Measurements from ENCODE around the gene CAPN5. TPM values are rescaled to one million over a fixed set of nuclear protein-coding genes. Genes with fewer than 3 reads are reported as not detected.

CAPN5 gene
- total RNA-seq, 1 donor from 2014 or later = 15.0 TPM

- intact Hi-C loops (cut with DNase I) = no loop called here
- Histone ChIP-seq H3K4me1 (peaks cover 12% of the 10 kb centered on the region), H3K36me3 (no peaks in the 10 kb centered on the region), H3K27ac (no peak overlapping the region), H3K27me3 (no peaks in the 10 kb centered on the region), H3K9me3 (no peaks in the 10 kb centered on the region), H3K4me3 (no peak overlapping the region)
- TF ChIP-seq POLR2A (IDR thresholded peaks at IDR 0.05) (no peak), POLR2AphosphoS5 (IDR thresholded peaks at IDR 0.05; ENCODE audit: insufficient read depth in 1 of 2, low read depth in 1 of 2) (no peak), CTCF (IDR thresholded peaks at IDR 0.05) (no peak)
- no peak for DNase-seq (ENCODE audit: extremely low spot score in 2 of 2)
Observed at GRCh38 chr11:77111277-77111676, 44.5 kb downstream of the CAPN5 start.

DNA sequence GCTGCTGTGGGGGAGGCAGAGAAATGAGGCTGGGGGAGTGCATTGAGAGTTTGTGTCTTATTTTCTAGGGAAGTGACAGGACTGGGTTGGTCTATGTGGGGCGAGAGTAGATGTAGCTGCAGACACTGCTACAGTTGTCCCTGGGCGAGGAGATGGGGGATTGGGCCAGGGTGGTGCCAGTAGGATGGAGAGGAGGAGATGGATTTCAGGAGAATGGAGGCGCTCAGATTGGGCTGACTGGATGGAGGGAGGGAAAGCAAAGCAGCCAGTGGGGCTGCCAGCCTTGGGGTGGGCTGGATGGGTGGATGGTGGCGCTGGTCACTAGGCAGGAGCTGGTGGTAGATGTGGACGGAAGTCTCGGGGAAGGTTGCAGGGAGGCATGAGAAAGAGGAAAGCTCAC, 45.2 kb downstream of the CAPN5 start:
- Histone ChIP-seq H3K27ac (no peak overlapping the region), H3K36me3 (no peaks in the 10 kb centered on the region), H3K27me3 (no peaks in the 10 kb centered on the region), H3K9me3 (no peaks in the 10 kb centered on the region), H3K4me1 (peaks cover 12% of the 10 kb centered on the region), H3K4me3 (no peak overlapping the region)
- TF ChIP-seq POLR2AphosphoS5 (IDR thresholded peaks at IDR 0.05; ENCODE audit: insufficient read depth in 1 of 2, low read depth in 1 of 2) = no peak
- no peak for TF ChIP-seq POLR2A (IDR thresholded peaks at IDR 0.05)
- TF ChIP-seq CTCF (IDR thresholded peaks at IDR 0.05) = no peak
- intact Hi-C loops (cut with DNase I) = no loop called here
- DNase-seq (ENCODE audit: extremely low spot score in 2 of 2) = no peak

DNA sequence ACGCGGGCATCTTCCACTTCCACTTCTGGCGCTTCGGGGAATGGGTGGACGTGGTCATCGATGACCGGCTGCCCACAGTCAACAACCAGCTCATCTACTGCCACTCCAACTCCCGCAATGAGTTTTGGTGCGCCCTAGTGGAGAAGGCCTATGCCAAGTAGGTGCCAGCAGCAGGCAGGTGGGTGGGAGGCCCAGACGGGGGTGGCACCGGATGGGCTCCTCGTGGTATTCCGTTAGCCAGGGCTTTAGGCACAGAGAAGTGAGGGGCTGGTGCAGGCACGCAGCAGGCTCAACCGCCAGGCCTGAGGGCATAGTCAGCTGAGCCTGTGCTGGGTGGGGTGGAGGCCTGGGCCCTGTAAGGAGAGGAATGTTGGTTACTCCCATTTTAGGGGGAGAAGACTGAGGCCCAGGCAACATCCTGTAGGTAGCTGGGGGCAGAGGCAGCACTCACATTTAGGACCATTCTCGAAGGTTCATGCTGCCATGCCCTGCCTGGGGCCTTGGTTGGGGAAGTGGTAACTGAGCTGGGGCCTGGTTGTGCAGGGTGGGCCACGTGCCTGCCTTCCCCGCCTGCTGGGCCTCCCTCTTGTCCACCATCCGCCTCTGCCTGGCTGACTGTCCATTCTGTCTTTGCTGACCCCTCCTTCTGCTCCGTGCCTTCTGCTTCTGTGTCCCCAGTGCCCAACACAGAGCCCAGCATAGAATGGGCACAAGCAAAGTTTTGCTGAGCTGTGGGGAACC, 46.0 kb downstream of the CAPN5 start:
- H3K9me3 ChIP-seq = no peaks in the 10 kb centered on the region
- no peaks in the 10 kb centered on the region for H3K27me3 ChIP-seq
- H3K27ac ChIP-seq = no peak overlapping the region
- TF ChIP-seq CTCF (IDR thresholded peaks at IDR 0.05) (no peak), POLR2AphosphoS5 (IDR thresholded peaks at IDR 0.05; ENCODE audit: insufficient read depth in 1 of 2, low read depth in 1 of 2) (no peak), POLR2A (IDR thresholded peaks at IDR 0.05) (no peak)
- no peak overlapping the region for H3K4me3 ChIP-seq
- H3K4me1 ChIP-seq = peaks cover 4% of the 10 kb centered on the region
- intact Hi-C loops (cut with DNase I) = no loop called here
- H3K36me3 ChIP-seq = no peaks in the 10 kb centered on the region
- DNase-seq (ENCODE audit: extremely low spot score in 2 of 2) = no peak

GRCh38 chr11:77113382-77114088, 46.8 kb downstream of the CAPN5 start:
- Histone ChIP-seq H3K27ac (no peak overlapping the region), H3K36me3 (no peaks in the 10 kb centered on the region), H3K4me3 (no peak overlapping the region), H3K27me3 (no peaks in the 10 kb centered on the region), H3K9me3 (no peaks in the 10 kb centered on the region), H3K4me1 (no peaks in the 10 kb centered on the region)
- intact Hi-C loops (cut with DNase I) = no loop called here
- no peak for DNase-seq (ENCODE audit: extremely low spot score in 2 of 2)
- TF ChIP-seq POLR2AphosphoS5 (IDR thresholded peaks at IDR 0.05; ENCODE audit: insufficient read depth in 1 of 2, low read depth in 1 of 2) (no peak), CTCF (IDR thresholded peaks at IDR 0.05) (peak in 1 of 3 experiments; percentile 14)

DNA sequence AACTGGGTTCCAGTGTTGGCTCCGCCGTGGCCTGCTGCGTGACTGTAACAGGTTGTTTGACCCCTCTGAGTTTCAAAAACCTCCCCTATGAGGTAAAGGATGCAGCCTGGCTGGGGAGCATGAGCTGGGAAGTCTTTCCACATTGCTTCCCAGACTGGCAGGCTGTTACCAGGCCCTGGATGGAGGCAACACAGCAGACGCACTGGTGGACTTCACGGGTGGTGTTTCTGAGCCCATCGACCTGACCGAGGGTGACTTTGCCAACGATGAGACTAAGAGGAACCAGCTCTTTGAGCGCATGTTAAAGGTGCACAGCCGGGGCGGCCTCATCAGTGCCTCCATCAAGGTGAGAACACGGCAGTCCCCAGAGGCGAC, 47.3 kb downstream of the CAPN5 start:
- Histone ChIP-seq H3K4me1 (no peaks in the 10 kb centered on the region), H3K4me3 (no peak overlapping the region), H3K36me3 (peaks cover 0 to 2% of the 10 kb centered on the region in 2 donors), H3K9me3 (no peaks in the 10 kb centered on the region), H3K27me3 (no peaks in the 10 kb centered on the region), H3K27ac (no peak overlapping the region)
- no peak for TF ChIP-seq POLR2A (IDR thresholded peaks at IDR 0.05)
- TF ChIP-seq CTCF (IDR thresholded peaks at IDR 0.05) = no peak
- no peak for TF ChIP-seq POLR2AphosphoS5 (IDR thresholded peaks at IDR 0.05; ENCODE audit: insufficient read depth in 1 of 2, low read depth in 1 of 2)
- intact Hi-C loops (cut with DNase I) = no loop called here
- no peak for DNase-seq (ENCODE audit: extremely low spot score in 2 of 2)
